Stimulated activated naive B cell treated with anti-CD40 and anti-IgM and Interleukin-4, amounts not matched to agents 10 μg/mL and 1 μg/mL and 100 μg/mL, for 72 hours (primary cell): ENCODE results near the gene AVEN.

Source experiments
- ATAC-seq, 2 donors: fragments of 150-1000 bp; cut with Tn5 transposase; replicated peaks; 2 replicates each; pipeline ENCODE4 v1.10.0; 2021; ENCODE audit warnings: moderate library complexity in 1 of 2
- DNase-seq: peaks from one replicate; pipeline ENCODE4 v3.0.0; 2021
- H3K27ac Mint-ChIP-seq: one replicate; pipeline ENCODE4 v1.8.0; 2022; ENCODE audit warnings: mild to moderate bottlenecking, mixed read lengths
- H3K27me3 Mint-ChIP-seq, 2 donors: one replicate each; pipeline ENCODE4 v1.8.0; 2022; ENCODE audit warnings: mixed read lengths in 2 of 2
- H3K36me3 Mint-ChIP-seq, 2 donors: one replicate each; pipeline ENCODE4 v1.8.0; 2022; ENCODE audit warnings: mixed read lengths in 2 of 2, mild to moderate bottlenecking in 1 of 2
- H3K4me1 Mint-ChIP-seq, 2 donors: one replicate each; pipeline ENCODE4 v1.8.0; 2022; ENCODE audit warnings: mixed read lengths in 2 of 2, mild to moderate bottlenecking in 1 of 2
- H3K4me3 Mint-ChIP-seq, 2 donors: one replicate each; pipeline ENCODE4 v1.8.0; 2022; ENCODE audit warnings: mild to moderate bottlenecking in 2 of 2, mixed read lengths in 2 of 2, moderate library complexity in 1 of 2
- H3K9me3 Mint-ChIP-seq, 2 donors: one replicate each; pipeline ENCODE4 v1.8.0; 2022; ENCODE audit warnings: mixed read lengths in 2 of 2, mild to moderate bottlenecking in 1 of 2

Gene AVEN

DNA sequence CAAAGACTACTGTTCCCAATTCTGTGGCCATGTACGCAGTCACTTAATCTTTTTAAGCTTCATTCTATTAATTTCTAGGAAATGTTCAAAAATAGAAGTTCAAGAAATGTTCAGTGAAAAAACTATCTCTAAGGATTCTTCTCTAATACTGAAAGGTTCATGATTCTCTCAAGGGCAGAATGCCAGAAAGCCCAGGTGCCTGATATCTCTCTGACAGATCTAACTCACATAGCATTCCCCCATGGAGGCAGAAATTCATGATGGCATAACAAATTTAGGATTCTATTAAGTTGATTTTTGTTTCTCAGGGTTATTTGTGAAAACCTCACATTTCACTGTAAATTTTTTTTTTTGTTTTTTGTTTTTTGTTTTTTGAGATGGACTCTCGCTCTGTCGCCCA, 53.3 kb downstream of the AVEN start:
- Mint-ChIP-seq H3K4me1 (peaks cover 0 to 5% of the 10 kb centered on the region in 2 donors), H3K36me3 (peaks cover 7 to 12% of the 10 kb centered on the region in 2 donors), H3K27me3 (no peaks in the 10 kb centered on the region), H3K4me3 (no peak overlapping the region), H3K27ac (no peak overlapping the region), H3K9me3 (no peaks in the 10 kb centered on the region)
- no peak for ATAC-seq
- no peak for DNase-seq

DNA sequence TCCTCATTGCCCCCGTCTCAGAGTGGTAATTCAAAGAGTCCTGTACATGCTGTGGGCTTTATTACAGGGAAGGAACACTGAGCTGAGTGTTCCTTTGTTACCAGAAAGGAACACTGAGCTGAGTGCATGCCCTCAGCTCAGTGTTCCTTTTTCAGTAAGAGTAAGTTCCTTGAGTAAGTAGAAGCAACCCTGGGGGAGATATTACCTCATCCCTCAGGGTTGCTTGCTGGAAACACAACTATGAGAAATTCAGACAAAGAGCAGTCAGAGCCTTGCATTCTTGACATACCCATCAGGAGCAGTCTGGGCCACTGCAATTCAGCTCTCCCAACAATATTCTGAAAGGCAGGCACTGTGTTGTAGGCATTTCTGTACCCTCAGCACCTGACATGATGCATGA, 53.7 kb downstream of the AVEN start:
- H3K4me1 Mint-ChIP-seq = peaks cover 0 to 5% of the 10 kb centered on the region in 2 donors
- no peaks in the 10 kb centered on the region for H3K9me3 Mint-ChIP-seq
- no peak overlapping the region for H3K4me3 Mint-ChIP-seq
- ATAC-seq (no peak), DNase-seq (no peak)
- peaks cover 7 to 12% of the 10 kb centered on the region in 2 donors for H3K36me3 Mint-ChIP-seq
- no peaks in the 10 kb centered on the region for H3K27me3 Mint-ChIP-seq
- no peak overlapping the region for H3K27ac Mint-ChIP-seq

DNA sequence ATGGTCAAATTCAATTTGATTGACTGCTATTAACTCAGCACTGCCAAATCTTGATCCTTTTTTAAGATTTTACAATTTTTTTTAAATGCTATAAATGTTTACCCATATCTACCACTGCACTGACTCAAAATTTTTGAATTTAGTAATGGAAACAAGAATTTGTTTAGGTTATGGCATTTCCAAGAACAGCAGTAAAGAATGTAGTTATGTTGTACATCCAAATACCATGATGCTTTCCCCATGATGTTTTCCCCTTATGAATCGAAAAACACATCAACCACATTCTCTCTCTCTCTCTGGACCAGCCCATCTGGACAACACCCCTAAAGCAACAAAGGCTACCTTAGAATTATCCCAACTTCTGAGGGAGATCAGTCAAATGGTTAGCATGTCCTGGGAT, 56.5 kb downstream of the AVEN start:
- DNase-seq (no peak), ATAC-seq (no peak)
- H3K9me3 Mint-ChIP-seq = no peaks in the 10 kb centered on the region
- H3K4me3 Mint-ChIP-seq = no peak overlapping the region
- H3K4me1 Mint-ChIP-seq = peaks cover 0 to 3% of the 10 kb centered on the region in 2 donors
- H3K27me3 Mint-ChIP-seq = no peaks in the 10 kb centered on the region
- H3K27ac Mint-ChIP-seq = no peak overlapping the region
- peaks cover 4 to 12% of the 10 kb centered on the region in 2 donors for H3K36me3 Mint-ChIP-seq

DNA sequence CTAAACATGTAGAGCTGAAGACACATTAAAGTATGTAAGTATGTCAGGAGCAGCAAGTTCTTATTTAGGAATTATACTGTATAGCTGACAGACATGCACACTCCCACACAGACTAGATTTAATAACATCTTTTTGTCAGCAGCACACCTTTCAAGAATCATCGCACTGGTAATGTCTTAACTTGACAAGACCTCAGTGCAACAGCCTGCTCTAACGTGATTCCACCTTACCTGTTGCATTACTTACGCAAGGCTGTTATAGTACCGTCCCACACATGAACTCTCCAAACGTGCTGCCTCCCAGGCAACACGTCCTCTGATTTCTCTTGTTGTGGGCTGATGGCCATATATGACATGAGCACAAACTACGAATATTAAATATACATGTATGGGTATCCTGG, 58.8 kb downstream of the AVEN start:
- Mint-ChIP-seq H3K27ac (no peak overlapping the region), H3K27me3 (no peaks in the 10 kb centered on the region), H3K36me3 (peaks cover 4 to 12% of the 10 kb centered on the region in 2 donors), H3K9me3 (no peaks in the 10 kb centered on the region), H3K4me1 (no peaks in the 10 kb centered on the region), H3K4me3 (no peak overlapping the region)
- no peak for ATAC-seq
- no peak for DNase-seq

DNA sequence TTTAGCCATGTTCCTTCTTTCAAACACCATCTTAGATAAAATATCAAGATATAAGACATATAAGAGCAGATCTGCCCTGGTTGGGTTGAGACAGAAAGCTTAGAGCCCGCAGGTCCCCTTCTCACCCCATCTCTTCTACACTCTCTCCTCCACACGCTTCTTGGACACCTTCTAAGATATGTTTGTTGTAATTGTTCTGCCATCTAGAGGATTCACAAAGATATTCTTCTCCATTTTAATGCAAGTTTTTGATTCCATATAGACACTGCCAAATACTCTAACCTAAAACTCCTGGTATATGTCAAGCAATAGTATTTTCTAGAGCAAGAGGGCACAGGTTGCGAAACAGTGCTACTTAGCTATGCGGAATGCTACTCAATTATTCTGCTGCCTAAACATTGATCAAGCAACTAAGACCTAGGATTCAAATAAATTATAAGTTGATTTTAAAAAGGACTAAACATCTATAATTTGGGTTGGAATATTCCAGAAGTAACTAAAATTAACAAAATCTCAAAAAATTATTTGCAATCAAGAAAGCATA, 63.9 kb downstream of the AVEN start:
- Mint-ChIP-seq H3K9me3 (no peaks in the 10 kb centered on the region), H3K27ac (no peak overlapping the region), H3K36me3 (no peaks in the 10 kb centered on the region), H3K27me3 (no peaks in the 10 kb centered on the region), H3K4me1 (no peaks in the 10 kb centered on the region), H3K4me3 (no peak overlapping the region)
- DNase-seq (no peak), ATAC-seq (no peak)

DNA sequence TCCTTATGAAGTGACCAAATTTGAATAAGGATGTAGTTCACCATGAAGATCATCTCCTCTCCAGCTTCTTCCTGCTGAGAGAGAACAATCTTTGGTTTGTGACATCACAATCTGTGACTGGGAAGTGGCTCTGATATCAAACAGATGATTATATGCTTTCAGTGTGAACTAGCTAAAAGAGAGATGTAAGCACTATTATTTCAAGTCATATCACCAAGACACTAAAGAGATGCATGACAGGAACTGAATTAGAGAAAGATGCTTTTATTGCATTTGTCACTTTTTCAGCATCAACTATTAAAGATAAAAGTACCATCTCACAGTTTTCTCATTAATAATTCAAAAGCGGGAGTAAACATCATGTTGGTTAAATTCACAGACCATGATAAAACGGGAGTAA, 67.2 kb downstream of the AVEN start:
- H3K27ac Mint-ChIP-seq = no peak overlapping the region
- ATAC-seq (no peak), DNase-seq (no peak)
- H3K27me3 Mint-ChIP-seq = no peaks in the 10 kb centered on the region
- H3K9me3 Mint-ChIP-seq = no peaks in the 10 kb centered on the region
- no peak overlapping the region for H3K4me3 Mint-ChIP-seq
- peaks cover 0 to 4% of the 10 kb centered on the region in 2 donors for H3K4me1 Mint-ChIP-seq
- H3K36me3 Mint-ChIP-seq = peaks cover 0 to 5% of the 10 kb centered on the region in 2 donors

DNA sequence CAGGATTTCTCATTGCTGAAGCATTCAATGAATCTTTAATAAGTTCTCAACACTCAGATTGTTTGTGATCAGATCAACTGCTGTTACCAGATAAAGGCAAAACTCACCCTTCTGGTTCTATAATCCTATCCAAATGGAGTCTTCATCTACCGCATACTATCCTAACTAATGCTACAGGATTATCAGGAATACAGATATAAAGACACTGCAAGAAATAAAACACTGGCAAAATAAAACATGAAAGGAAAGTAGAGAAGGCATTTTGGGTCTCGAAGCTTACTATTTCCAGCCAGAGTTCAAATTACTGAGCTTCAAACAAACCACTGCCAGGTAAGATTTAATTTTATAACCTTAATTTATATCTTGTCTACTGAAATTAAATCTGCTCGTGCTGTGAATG, 70.2 kb downstream of the AVEN start:
- Mint-ChIP-seq H3K4me1 (peaks cover 0 to 4% of the 10 kb centered on the region in 2 donors), H3K9me3 (no peaks in the 10 kb centered on the region), H3K4me3 (no peak overlapping the region), H3K27me3 (no peaks in the 10 kb centered on the region), H3K27ac (no peak overlapping the region), H3K36me3 (peaks cover 0 to 5% of the 10 kb centered on the region in 2 donors)
- ATAC-seq (no peak), DNase-seq (no peak)

DNA sequence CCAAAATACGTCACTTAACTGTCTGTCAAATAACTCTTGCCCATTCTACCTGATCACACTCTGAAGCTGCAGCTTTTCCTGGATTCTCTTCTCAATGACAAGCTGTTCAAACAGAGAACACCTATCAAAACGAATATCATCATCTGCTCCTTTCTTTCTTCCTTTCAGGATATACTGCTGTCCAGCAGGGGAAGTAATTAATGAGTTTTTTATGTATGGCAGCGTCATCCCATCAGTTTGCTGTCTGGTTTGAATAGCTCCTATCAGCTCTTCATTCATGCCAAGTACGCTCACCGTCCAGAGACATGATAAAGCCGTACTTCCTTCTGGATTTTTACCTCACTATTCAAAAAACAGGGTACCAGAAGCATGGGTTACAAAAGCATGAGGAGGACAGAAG, 70.8 kb downstream of the AVEN start, which contains the start of gene CHRM5:
Gene CHRM5, plus strand, starts transcription at position 274 of the 400 bp plus-strand sequence. CDS start 94,221 bp downstream, outside the sequence.
- DNase-seq (no peak), ATAC-seq (no peak)
- Mint-ChIP-seq H3K4me3 (no peak within 1 kb of the TSS), H3K27ac (peak within 1 kb of the TSS; percentile 22), H3K9me3 (no peaks in the 10 kb centered on the region), H3K4me1 (peaks cover 0 to 4% of the 10 kb centered on the region in 2 donors), H3K27me3 (no peaks in the 10 kb centered on the region), H3K36me3 (peaks cover 0 to 5% of the 10 kb centered on the region in 2 donors)

DNA sequence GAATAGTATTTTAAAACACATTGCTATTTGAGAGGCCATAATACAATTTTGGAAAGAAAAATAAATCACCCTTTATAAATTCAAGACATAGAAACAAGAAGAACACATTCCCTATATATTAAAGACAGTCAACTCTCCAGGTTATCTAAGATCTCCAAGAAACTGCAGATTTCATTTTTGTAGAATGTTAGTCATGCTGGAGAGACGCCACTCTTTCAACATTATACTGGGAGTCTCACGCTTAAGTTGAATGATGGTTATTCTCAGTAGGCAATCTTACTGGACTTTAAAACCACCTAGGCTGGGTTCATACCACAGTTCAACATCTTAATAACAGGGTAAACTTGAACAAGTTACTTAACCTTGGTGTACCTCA, 74.4 kb downstream of the AVEN start:
- peaks cover 0 to 5% of the 10 kb centered on the region in 2 donors for H3K36me3 Mint-ChIP-seq
- H3K27me3 Mint-ChIP-seq = no peaks in the 10 kb centered on the region
- H3K4me3 Mint-ChIP-seq = no peak overlapping the region
- no peak for DNase-seq
- peaks cover under 1 to 4% of the 10 kb centered on the region in 2 donors for H3K4me1 Mint-ChIP-seq
- no peak overlapping the region for H3K27ac Mint-ChIP-seq
- no peaks in the 10 kb centered on the region for H3K9me3 Mint-ChIP-seq
- no peak for ATAC-seq

DNA sequence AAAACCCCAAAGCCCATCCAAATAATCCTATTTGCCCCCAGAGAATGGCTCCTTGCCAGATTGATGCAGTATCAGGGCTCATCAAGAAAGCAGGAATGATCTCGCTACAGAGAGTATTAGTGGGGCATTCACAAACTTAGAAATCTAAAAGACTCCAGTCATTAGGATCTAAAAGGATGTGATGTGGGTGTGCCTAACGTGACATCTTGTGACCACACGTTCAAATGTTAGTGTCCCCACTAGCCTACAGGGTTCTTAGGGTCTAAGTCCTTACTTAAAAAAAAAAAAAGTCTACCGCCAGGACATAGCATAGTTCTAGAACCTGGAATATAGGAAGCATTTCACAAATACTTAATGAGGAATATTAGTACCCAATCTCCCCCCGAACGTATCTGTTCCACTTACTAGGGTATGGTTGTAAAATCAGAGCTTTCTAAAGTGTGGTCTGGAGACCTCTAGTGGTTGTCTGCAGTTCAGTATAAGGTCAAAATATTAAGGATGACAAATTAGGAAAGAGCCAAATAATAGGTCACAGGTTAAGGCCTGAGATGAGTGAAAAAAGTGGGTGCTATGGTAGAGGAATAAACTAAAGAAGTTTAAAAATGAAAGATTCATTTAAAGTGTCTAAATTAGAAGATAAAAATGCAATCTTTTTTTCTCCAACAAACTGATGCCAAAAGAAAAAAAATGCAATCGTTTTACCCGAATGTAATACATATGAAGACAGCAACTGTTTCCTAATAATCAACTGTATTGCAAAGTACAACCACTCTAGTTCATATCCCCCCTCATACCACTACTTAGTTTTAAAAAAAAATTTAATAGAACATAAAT, 75.0 kb downstream of the AVEN start:
- peak; percentile 76 to 79 for ATAC-seq
- Mint-ChIP-seq H3K27me3 (no peaks in the 10 kb centered on the region), H3K4me1 (peaks cover 5 to 9% of the 10 kb centered on the region in 2 donors), H3K9me3 (no peaks in the 10 kb centered on the region), H3K4me3 (no peak overlapping the region), H3K36me3 (peaks cover 0 to 5% of the 10 kb centered on the region in 2 donors), H3K27ac (no peak overlapping the region)
- DNase-seq = no peak

DNA sequence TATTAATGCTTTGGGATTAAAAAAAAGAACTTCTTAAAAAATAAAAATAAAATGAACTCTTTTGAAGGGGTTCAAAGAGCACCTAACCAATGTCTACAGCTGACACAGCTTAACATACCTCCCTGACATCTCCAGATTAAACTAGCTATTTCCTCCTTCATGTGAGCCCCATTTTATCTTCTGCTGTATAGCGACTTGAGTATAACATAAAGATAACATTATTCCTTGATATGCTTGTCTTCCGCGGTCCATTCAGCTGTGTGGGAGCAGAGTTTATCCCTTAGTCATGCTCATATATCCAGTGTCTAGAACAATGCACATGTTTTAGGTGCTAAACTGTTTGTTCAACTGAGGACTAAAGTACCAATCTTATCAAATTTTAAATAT, 78.5 kb downstream of the AVEN start:
- ATAC-seq (no peak), DNase-seq (no peak)
- peaks cover 5% of the 10 kb centered on the region in 2 donors for H3K4me1 Mint-ChIP-seq
- H3K4me3 Mint-ChIP-seq = no peak overlapping the region
- peaks cover 0 to 6% of the 10 kb centered on the region in 2 donors for H3K36me3 Mint-ChIP-seq
- H3K27me3 Mint-ChIP-seq = no peaks in the 10 kb centered on the region
- H3K27ac Mint-ChIP-seq = no peak overlapping the region
- H3K9me3 Mint-ChIP-seq = no peaks in the 10 kb centered on the region

DNA sequence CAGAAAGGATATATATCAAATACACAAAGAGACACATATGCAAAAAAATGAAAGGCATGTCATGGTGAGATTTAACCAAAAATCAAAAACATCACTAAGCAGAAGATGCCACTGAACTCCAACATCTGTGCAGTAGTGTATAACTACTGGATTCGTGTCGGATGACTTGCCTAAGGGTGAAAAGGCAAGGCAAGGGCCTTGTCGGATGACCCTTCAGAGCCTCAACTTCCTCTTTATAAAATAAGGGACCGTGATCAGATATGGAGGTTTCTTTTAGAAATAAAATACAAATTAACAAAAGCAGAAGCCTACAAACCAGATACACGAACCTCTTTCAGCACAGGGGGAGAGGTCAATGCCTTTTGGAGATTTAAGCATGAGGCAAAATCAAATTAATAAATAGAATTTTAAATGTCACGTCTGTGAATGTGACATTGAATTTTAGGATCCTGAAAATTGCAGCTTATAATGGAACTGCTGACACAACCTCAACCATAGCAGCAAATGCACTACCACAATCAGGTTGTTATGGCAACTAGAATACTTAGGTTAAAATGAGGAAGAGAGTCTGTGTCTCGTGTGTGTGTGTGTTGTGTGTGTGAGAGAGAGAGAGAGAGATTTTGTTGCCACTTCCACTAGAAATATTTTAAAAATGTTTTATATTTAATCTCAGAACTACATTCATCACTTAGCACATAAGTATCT, 79.0 kb downstream of the AVEN start:
- Mint-ChIP-seq H3K27me3 (no peaks in the 10 kb centered on the region), H3K4me3 (no peak overlapping the region)
- no peak for DNase-seq

DNA sequence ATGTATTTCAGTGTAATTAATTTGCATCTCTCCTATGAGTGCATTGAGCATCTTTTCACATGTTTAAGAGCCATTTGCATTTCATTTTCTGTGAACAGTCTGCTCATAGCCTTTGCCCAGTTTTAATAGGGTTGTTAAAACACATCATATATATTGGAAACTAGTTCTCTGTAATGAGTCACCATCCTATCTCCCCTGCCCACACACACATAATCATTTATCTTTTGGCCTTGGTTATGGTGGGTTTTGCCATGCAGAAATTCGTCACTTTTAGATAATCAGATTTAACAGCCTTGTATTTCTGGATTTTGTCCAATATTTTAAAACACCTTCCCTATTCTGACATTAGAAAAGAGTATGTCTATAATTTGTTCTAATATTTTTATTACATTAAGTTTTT, 82.6 kb downstream of the AVEN start:
- DNase-seq = no peak
- Mint-ChIP-seq H3K9me3 (peaks cover 0 to 6% of the 10 kb centered on the region in 2 donors), H3K4me3 (no peak overlapping the region), H3K36me3 (peaks cover 0 to 10% of the 10 kb centered on the region in 2 donors), H3K27ac (no peak overlapping the region), H3K27me3 (no peaks in the 10 kb centered on the region), H3K4me1 (peaks cover 5% of the 10 kb centered on the region in 2 donors)
- no peak for ATAC-seq

More for the DNA sequence above, 79.0 kb downstream of the AVEN start:
- peak in 1 of 2 donors; percentile 38 for ATAC-seq
- H3K9me3 Mint-ChIP-seq = no peaks in the 10 kb centered on the region
- no peak overlapping the region for H3K27ac Mint-ChIP-seq
- H3K36me3 Mint-ChIP-seq = peaks cover 0 to 6% of the 10 kb centered on the region in 2 donors
- peaks cover 5% of the 10 kb centered on the region in 2 donors for H3K4me1 Mint-ChIP-seq

DNA sequence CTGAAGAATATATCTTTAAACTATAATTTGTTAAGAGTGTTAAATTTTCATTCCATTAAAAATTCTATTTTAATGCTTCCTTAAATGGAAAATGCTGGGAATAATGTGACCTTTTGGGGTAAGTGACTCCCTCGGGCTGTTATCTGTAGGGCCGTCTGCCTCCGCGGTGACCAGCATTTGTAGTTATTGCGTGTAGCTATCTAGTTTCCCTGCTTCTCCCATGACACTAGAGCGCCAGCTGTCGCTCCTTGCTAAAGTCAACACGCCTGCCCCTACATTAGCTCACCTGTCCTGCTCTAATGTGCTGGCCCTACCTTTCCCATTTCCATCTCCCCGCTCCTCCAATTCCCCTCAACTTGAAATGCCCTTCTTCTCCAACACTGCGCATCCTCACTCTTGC, 83.1 kb downstream of the AVEN start:
- H3K4me1 Mint-ChIP-seq = peaks cover 5% of the 10 kb centered on the region in 2 donors
- peaks cover 0 to 6% of the 10 kb centered on the region in 2 donors for H3K9me3 Mint-ChIP-seq
- ATAC-seq = no peak

More for the DNA sequence above, 83.1 kb downstream of the AVEN start:
- Mint-ChIP-seq H3K36me3 (peaks cover 0 to 10% of the 10 kb centered on the region in 2 donors), H3K4me3 (no peak overlapping the region), H3K27me3 (no peaks in the 10 kb centered on the region), H3K27ac (no peak overlapping the region)
- DNase-seq = no peak
